K562 (cell line): ENCODE results near the gene RSRP1. TPM values are rescaled to one million over a fixed set of nuclear protein-coding genes. Genes with fewer than 3 reads are reported as not detected.

Experiments
- CCNT2 ChIP-seq: IDR thresholded peaks from 2 replicates; pipeline ENCODE4 v1.6.1; 2011; ENCODE audit warnings: borderline replicate concordance, low read depth, mild to moderate bottlenecking, moderate library complexity, mixed read lengths, low read length; ENCODE audit not compliant: insufficient read length; ENCODE audit errors: extremely low read depth
- COPS2 ChIP-seq: fragments of 450-650 bp; conservative IDR thresholded peaks from 2 replicates; pipeline ENCODE4 v1.6.1; 2016; ENCODE audit warnings: mild to moderate bottlenecking, moderate library complexity
- DDX20 ChIP-seq: fragments of 450-650 bp; IDR thresholded peaks from 2 replicates; pipeline ENCODE4 v1.6.1; 2016; ENCODE audit warnings: missing genetic modification characterization, low read depth, mild to moderate bottlenecking, missing compliant biosample characterization, moderate library complexity
- ELF2 ChIP-seq: fragments of 250-450 bp; sonication (Bioruptor Pico); IDR thresholded peaks from 2 replicates; pipeline ENCODE4 v1.5.0; 2021; ENCODE audit warnings: mild to moderate bottlenecking
- FOXJ2 ChIP-seq: fragments of 200-800 bp; sonication (Bioruptor generic); IDR thresholded peaks from 2 replicates; pipeline ENCODE4 v1.6.1; 2016; ENCODE audit warnings: missing genetic modification characterization, missing compliant biosample characterization
- GATAD2B ChIP-seq: fragments of 450-650 bp; IDR thresholded peaks from 2 replicates; pipeline ENCODE4 v1.6.1; 2017; ENCODE audit warnings: mild to moderate bottlenecking, borderline replicate concordance
- GTF2A2 ChIP-seq: IDR thresholded peaks from 2 replicates; pipeline ENCODE4 v1.6.1; 2016; ENCODE audit warnings: mild to moderate bottlenecking, missing genetic modification characterization, missing compliant biosample characterization
- GTF2E2 ChIP-seq: fragments of 200-800 bp; sonication (Bioruptor generic); IDR thresholded peaks from 2 replicates; pipeline ENCODE4 v1.6.1; 2016; ENCODE audit warnings: missing genetic modification characterization, missing compliant biosample characterization
- HLTF ChIP-seq: fragments of 450-650 bp; IDR thresholded peaks from 2 replicates; pipeline ENCODE4 v1.6.1; 2016
- KDM5B ChIP-seq: fragments of 200-600 bp; sonication (generic); IDR thresholded peaks from 2 replicates; pipeline ENCODE4 v1.6.1; 2012; ENCODE audit warnings: low read depth, mild to moderate bottlenecking, moderate library complexity, low read length, control low read depth, inconsistent platforms; ENCODE audit not compliant: insufficient replicate concordance
- LARP7 ChIP-seq: fragments of 450-650 bp; IDR thresholded peaks from 2 replicates; pipeline ENCODE4 v1.6.1; 2016
- NEUROD1 ChIP-seq: fragments of 150-350 bp; IDR thresholded peaks from 2 replicates; pipeline ENCODE4 v1.6.1; 2014; ENCODE audit warnings: borderline replicate concordance, low read length, low read depth; ENCODE audit not compliant: partially characterized antibody
- NFIC ChIP-seq: fragments of 450-650 bp; IDR thresholded peaks from 2 replicates; pipeline ENCODE4 v1.6.1; 2017; ENCODE audit warnings: mild to moderate bottlenecking, inconsistent platforms
- RNF2 ChIP-seq: sonication (generic); IDR thresholded peaks from 2 replicates; pipeline ENCODE4 v1.6.1; 2016
- ZNF175 ChIP-seq: fragments of 200-800 bp; sonication (Bioruptor generic); IDR thresholded peaks from 2 replicates; pipeline ENCODE4 v1.6.1; 2016; ENCODE audit warnings: low read depth, mild to moderate bottlenecking, missing genetic modification characterization, missing compliant biosample characterization
- ZNF23 ChIP-seq: fragments of 250-450 bp; sonication (Bioruptor Pico); IDR thresholded peaks from 2 replicates; pipeline ENCODE4 v1.4.0; 2020; ENCODE audit warnings: mild to moderate bottlenecking
- ZNF3 ChIP-seq: fragments of 250-450 bp; sonication (Bioruptor Pico); IDR thresholded peaks from 2 replicates; pipeline ENCODE4 v1.5.0; 2021; ENCODE audit warnings: mild to moderate bottlenecking, moderate library complexity
- ZNF445 ChIP-seq: fragments of 250-450 bp; sonication (Bioruptor Pico); IDR thresholded peaks from 2 replicates; pipeline ENCODE4 v1.4.0; 2020; ENCODE audit warnings: low read depth, mild to moderate bottlenecking, moderate library complexity
- ZNF707 ChIP-seq: fragments of 250-450 bp; sonication (Bioruptor Pico); conservative IDR thresholded peaks from 2 replicates; pipeline ENCODE4 v1.8.0; 2022; ENCODE audit warnings: inconsistent platforms, mild to moderate bottlenecking, moderate library complexity
- polyA plus RNA-seq, 8 experiments: library from polyadenylated mRNA; depleted of rRNA in 4 of 8; stranded (reverse) in 5 of 8; unstranded in 3 of 8; fragments of >200 nt; fragmentation: Nextera tagmentation in 2 of 8; fragmentation: Illumina TruSeq in 1 of 8; extraction: Ambion mirVana in 2 of 8; extraction: Trizol in 1 of 8; gene quantifications; 2 replicates each; pipeline versions ENCODE4 v1.2.1 to v1.2.3, GENCODE V29; 2011 to 2014; ENCODE audit warnings: inconsistent platforms in 1 of 8, missing spikeins in 1 of 8
- total RNA-seq, 7 experiments: library from RNA; depleted of rRNA in 6 of 7; stranded (reverse); fragments of >200 nt in 6 of 7; fragmentation: Illumina TruSeq in 2 of 7; extraction: Trizol in 2 of 7; gene quantifications; 2 replicates each; pipeline versions ENCODE4 v1.2.1 to v1.2.3, GENCODE V29; 2011 to 2021; ENCODE audit warnings: low replicate concordance in 1 of 7
- TF ChIP-seq, protein P1 (sequence below): fragments of 200-800 bp; sonication (Bioruptor generic); IDR thresholded peaks from 2 replicates; pipeline ENCODE4 v1.6.1; 2016; ENCODE audit warnings: missing genetic modification characterization, missing compliant biosample characterization
- TF ChIP-seq, protein P2 (sequence below): fragments of 250-450 bp; sonication (Bioruptor Pico); IDR thresholded peaks from 2 replicates; pipeline ENCODE4 v1.4.0; 2020

Gene RSRP1
- total and polyA plus RNA-seq, 9 of the 15 experiments (the other 6 are each of a cell fraction or from before 2014, with no cell fraction given): 27.2 to 283 (median 146) TPM

DNA sequence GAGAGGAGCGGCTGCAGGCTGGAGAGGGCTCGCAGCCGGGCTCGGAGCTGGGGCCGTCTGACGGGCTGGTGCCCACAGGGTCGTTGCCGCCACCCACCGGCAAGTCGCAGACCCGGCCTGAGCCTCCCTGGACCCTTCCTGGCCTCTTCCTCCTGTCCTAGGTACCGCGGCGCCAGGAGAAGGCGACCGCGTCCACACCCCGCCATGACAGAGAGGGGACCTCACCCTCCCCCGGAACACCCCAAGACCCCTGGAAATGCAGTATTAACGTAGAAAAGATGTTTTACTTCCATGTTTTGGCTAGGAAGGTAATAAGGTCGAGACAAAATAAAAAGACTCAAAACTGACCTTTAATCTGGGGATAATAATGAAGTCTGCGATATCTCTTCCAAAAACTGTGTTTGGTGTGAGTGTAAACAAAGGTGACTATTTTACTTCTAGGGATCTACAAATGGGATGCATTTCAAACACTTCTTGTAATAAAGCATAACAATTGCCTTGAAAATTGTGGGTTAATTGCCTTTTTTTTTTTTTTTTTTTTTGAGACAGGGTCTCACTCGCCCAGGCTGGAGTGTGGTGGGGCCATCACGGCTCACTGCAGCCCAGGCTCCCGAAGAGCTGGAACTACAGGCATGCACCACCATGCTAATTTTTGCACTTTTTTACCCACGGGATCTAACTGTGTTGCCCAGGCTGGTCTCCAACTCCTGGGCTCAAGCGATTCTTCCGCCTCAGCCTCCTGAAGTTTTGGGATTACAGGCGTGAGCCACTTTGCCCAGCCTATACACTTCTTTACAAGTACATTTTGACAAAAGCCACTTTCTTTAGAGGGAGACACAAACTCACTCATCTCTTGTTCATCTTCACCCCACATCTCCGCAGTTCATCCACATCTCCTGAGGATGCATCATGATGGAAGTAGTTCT lies 838 bp upstream of the RSRP1 start (continued):
- TF ChIP-seq ZNF445: no peak
- TF ChIP-seq LARP7: no peak
- TF ChIP-seq, protein P1, sequence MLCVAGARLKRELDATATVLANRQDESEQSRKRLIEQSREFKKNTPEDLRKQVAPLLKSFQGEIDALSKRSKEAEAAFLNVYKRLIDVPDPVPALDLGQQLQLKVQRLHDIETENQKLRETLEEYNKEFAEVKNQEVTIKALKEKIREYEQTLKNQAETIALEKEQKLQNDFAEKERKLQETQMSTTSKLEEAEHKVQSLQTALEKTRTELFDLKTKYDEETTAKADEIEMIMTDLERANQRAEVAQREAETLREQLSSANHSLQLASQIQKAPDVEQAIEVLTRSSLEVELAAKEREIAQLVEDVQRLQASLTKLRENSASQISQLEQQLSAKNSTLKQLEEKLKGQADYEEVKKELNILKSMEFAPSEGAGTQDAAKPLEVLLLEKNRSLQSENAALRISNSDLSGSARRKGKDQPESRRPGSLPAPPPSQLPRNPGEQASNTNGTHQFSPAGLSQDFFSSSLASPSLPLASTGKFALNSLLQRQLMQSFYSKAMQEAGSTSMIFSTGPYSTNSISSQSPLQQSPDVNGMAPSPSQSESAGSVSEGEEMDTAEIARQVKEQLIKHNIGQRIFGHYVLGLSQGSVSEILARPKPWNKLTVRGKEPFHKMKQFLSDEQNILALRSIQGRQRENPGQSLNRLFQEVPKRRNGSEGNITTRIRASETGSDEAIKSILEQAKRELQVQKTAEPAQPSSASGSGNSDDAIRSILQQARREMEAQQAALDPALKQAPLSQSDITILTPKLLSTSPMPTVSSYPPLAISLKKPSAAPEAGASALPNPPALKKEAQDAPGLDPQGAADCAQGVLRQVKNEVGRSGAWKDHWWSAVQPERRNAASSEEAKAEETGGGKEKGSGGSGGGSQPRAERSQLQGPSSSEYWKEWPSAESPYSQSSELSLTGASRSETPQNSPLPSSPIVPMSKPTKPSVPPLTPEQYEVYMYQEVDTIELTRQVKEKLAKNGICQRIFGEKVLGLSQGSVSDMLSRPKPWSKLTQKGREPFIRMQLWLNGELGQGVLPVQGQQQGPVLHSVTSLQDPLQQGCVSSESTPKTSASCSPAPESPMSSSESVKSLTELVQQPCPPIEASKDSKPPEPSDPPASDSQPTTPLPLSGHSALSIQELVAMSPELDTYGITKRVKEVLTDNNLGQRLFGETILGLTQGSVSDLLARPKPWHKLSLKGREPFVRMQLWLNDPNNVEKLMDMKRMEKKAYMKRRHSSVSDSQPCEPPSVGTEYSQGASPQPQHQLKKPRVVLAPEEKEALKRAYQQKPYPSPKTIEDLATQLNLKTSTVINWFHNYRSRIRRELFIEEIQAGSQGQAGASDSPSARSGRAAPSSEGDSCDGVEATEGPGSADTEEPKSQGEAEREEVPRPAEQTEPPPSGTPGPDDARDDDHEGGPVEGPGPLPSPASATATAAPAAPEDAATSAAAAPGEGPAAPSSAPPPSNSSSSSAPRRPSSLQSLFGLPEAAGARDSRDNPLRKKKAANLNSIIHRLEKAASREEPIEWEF (CRISPR knock-in tag): no peak
- TF ChIP-seq KDM5B: no peak
- TF ChIP-seq ZNF3 (CRISPR knock-in tag): no peak
- TF ChIP-seq NEUROD1: peak; percentile 8
- no peak for TF ChIP-seq HLTF
- TF ChIP-seq GATAD2B: peak; percentile 52; the same call in 1 of the 2 replicates
- TF ChIP-seq FOXJ2: peak; percentile 78
- TF ChIP-seq RNF2: no peak
- TF ChIP-seq NFIC: 0 out of 2 replicates have a peak, but pooled peaks have one; percentile 12
- no peak for TF ChIP-seq COPS2
- no peak for TF ChIP-seq GTF2A2 (tag)
- TF ChIP-seq, protein P2, sequence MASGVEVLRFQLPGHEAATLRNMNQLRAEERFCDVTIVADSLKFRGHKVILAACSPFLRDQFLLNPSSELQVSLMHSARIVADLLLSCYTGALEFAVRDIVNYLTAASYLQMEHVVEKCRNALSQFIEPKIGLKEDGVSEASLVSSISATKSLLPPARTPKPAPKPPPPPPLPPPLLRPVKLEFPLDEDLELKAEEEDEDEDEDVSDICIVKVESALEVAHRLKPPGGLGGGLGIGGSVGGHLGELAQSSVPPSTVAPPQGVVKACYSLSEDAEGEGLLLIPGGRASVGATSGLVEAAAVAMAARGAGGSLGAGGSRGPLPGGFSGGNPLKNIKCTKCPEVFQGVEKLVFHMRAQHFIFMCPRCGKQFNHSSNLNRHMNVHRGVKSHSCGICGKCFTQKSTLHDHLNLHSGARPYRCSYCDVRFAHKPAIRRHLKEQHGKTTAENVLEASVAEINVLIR: no peak
- TF ChIP-seq ZNF707 (CRISPR knock-in tag): no peak
- TF ChIP-seq DDX20 (tag): no peak
- TF ChIP-seq ZNF175 (CRISPR knock-in tag): no peak
- TF ChIP-seq CCNT2: peak; percentile 91
- 0 out of 2 replicates have a peak, but pooled peaks have one; percentile 11 for TF ChIP-seq GTF2E2
- TF ChIP-seq ZNF23 (CRISPR knock-in tag): no peak
- no peak for TF ChIP-seq ELF2 (CRISPR knock-in tag)
